ENCODE data around the gene RPS6KA3.

- TF ChIP-seq CTCF (IDR thresholded peaks at IDR 0.05), result no peak
- no peak for TF ChIP-seq EZH2 (IDR thresholded peaks at IDR 0.05; ENCODE audit: borderline replicate concordance, insufficient read depth, low read depth, low read length, poor library complexity, severe bottlenecking)
Measured at GRCh38 chrX:20224814-20225487, 41.8 kb downstream of the RPS6KA3 start.
